GM23338 (cell line): ENCODE data around the gene MAP1LC3A. TPM values are rescaled to one million over a fixed set of nuclear protein-coding genes. Genes with fewer than 3 reads are reported as not detected.

ENCODE experiments used
- ATAC-seq: fragments of 200-7000 bp; cut with Tn5 transposase; 3 replicates; pipeline ENCODE4 v1.9.1; 2020
- DNase-seq: peaks from one replicate; pipeline ENCODE4 v3.0.0-alpha.2; 2015; ENCODE audit warnings: low spot score
- H2AFZ ChIP-seq: fragments of 200-600 bp; sonication (generic); 2 replicates; pipeline ENCODE4 v1.8.0; 2016; ENCODE audit warnings: antibody characterized with exemption, mild to moderate bottlenecking, moderate library complexity
- H3F3A ChIP-seq: fragments of 200-600 bp; sonication (generic); replicated peaks from 2 replicates; pipeline ENCODE4 v1.8.0; 2017; ENCODE audit warnings: antibody characterized with exemption, mixed run types, low read depth
- H3K27ac ChIP-seq: fragments of 200-600 bp; sonication (generic); 2 replicates; pipeline ENCODE4 v1.6.1; 2016; ENCODE audit warnings: low read depth
- H3K27me3 ChIP-seq: fragments of 200-600 bp; sonication (generic); 2 replicates; pipeline ENCODE4 v1.8.0; 2016; ENCODE audit warnings: mild to moderate bottlenecking, mixed run types, moderate library complexity; ENCODE audit not compliant: insufficient read depth
- H3K36me3 ChIP-seq: fragments of 200-600 bp; sonication (generic); 2 replicates; pipeline ENCODE4 v1.8.0; 2016; ENCODE audit warnings: mild to moderate bottlenecking; ENCODE audit not compliant: insufficient read depth
- H3K4me1 ChIP-seq: fragments of 200-600 bp; sonication (generic); 2 replicates; pipeline ENCODE4 v1.8.0; 2016; ENCODE audit warnings: mild to moderate bottlenecking, moderate library complexity; ENCODE audit not compliant: insufficient read depth
- H3K4me2 ChIP-seq: fragments of 200-600 bp; sonication (generic); 2 replicates; pipeline ENCODE4 v1.7.1; 2017; ENCODE audit warnings: mixed run types
- H3K4me3 ChIP-seq: fragments of 200-600 bp; sonication (generic); 2 replicates; pipeline ENCODE4 v1.6.1; 2016; ENCODE audit warnings: mixed run types
- H3K79me2 ChIP-seq: fragments of 200-600 bp; sonication (generic); replicated peaks from 2 replicates; pipeline ENCODE4 v1.8.0; 2017; ENCODE audit warnings: mild to moderate bottlenecking; ENCODE audit not compliant: insufficient read depth
- H3K9me2 ChIP-seq: fragments of 200-600 bp; sonication (generic); 2 replicates; pipeline ENCODE4 v1.8.0; 2017; ENCODE audit not compliant: insufficient read depth
- H4K20me1 ChIP-seq: fragments of 200-600 bp; sonication (generic); replicated peaks from 2 replicates; pipeline ENCODE4 v1.8.0; 2017; ENCODE audit warnings: mild to moderate bottlenecking; ENCODE audit not compliant: insufficient read depth
- H3K27ac Mint-ChIP-seq: 2 replicates; pipeline ENCODE4 v1.8.0; 2020; ENCODE audit warnings: inconsistent platforms, mild to moderate bottlenecking, moderate library complexity, mixed read lengths
- H3K27me3 Mint-ChIP-seq: 3 replicates; pipeline ENCODE4 v1.8.0; 2022; ENCODE audit warnings: low read depth, mild to moderate bottlenecking, moderate library complexity, mixed read lengths, inconsistent platforms; ENCODE audit not compliant: insufficient read depth, poor library complexity
- H3K36me3 Mint-ChIP-seq: 3 replicates; pipeline ENCODE4 v1.8.0; 2021; ENCODE audit warnings: low read depth, mild to moderate bottlenecking, inconsistent platforms, moderate library complexity, mixed read lengths
- H3K4me1 Mint-ChIP-seq: 3 replicates; pipeline ENCODE4 v1.8.0; 2020; ENCODE audit warnings: mild to moderate bottlenecking, inconsistent platforms, mixed read lengths
- H3K4me3 Mint-ChIP-seq: 3 replicates; pipeline ENCODE4 v1.8.0; 2021; ENCODE audit warnings: moderate library complexity, mild to moderate bottlenecking, inconsistent platforms, mixed read lengths
- H3K9me3 Mint-ChIP-seq: 3 replicates; pipeline ENCODE4 v1.8.0; 2020; ENCODE audit warnings: moderate library complexity, mild to moderate bottlenecking, inconsistent platforms, mixed read lengths
- CREB1 ChIP-seq: fragments of 250-450 bp; sonication (Bioruptor Pico); IDR thresholded peaks from 2 replicates; pipeline ENCODE4 v1.5.0; 2020; ENCODE audit warnings: low read depth, mild to moderate bottlenecking, moderate library complexity
- CTCF ChIP-seq, 2 experiments: fragments of 200-600 bp in 1 of 2; sonication (generic) in 1 of 2; conservative IDR thresholded peaks; 2 replicates each; pipeline versions ENCODE4 v1.5.1 to v1.6.1; 2016 to 2017; ENCODE audit warnings: antibody characterized with exemption in 2 of 2, low read depth in 2 of 2, mild to moderate bottlenecking in 2 of 2, moderate library complexity in 1 of 2
- ETS1 ChIP-seq: IDR thresholded peaks from 2 replicates; pipeline ENCODE4 v1.6.1; 2016; ENCODE audit warnings: antibody characterized with exemption
- EZH2 ChIP-seq: fragments of 200-600 bp; sonication (generic); IDR thresholded peaks from one replicate; pipeline ENCODE4 v1.8.0; 2017; ENCODE audit warnings: antibody characterized with exemption, mild to moderate bottlenecking, low read depth; ENCODE audit not compliant: unreplicated experiment
- EZH2phosphoT487 ChIP-seq: fragments of 200-600 bp; sonication (generic); IDR thresholded peaks from one replicate; pipeline ENCODE4 v1.8.1; 2018; ENCODE audit warnings: antibody characterized with exemption; ENCODE audit not compliant: unreplicated experiment
- JUNB ChIP-seq: IDR thresholded peaks from one replicate; pipeline ENCODE4 v1.6.1; 2016; ENCODE audit warnings: antibody characterized with exemption; ENCODE audit not compliant: unreplicated experiment
- NANOG ChIP-seq: IDR thresholded peaks from 2 replicates; pipeline ENCODE4 v1.6.1; 2016; ENCODE audit warnings: antibody characterized with exemption, borderline replicate concordance
- POLR2AphosphoS5 ChIP-seq: IDR thresholded peaks from 2 replicates; pipeline ENCODE4 v1.6.1; 2016; ENCODE audit warnings: antibody characterized with exemption, low read depth
- REST ChIP-seq: IDR thresholded peaks from one replicate; pipeline ENCODE4 v1.6.1; 2018; ENCODE audit warnings: antibody characterized with exemption; ENCODE audit not compliant: unreplicated experiment
- STAT1 ChIP-seq: IDR thresholded peaks from one replicate; pipeline ENCODE4 v1.6.1; 2016; ENCODE audit warnings: antibody characterized with exemption; ENCODE audit not compliant: unreplicated experiment
- ZNF114 ChIP-seq: fragments of 250-450 bp; sonication (Bioruptor Pico); IDR thresholded peaks from 2 replicates; pipeline ENCODE4 v1.5.0; 2020; ENCODE audit warnings: mild to moderate bottlenecking, moderate library complexity
- ZNF331 ChIP-seq: fragments of 250-450 bp; sonication (Bioruptor Pico); IDR thresholded peaks from 2 replicates; pipeline ENCODE4 v1.5.0; 2020; ENCODE audit warnings: low read depth, mild to moderate bottlenecking, moderate library complexity
- polyA plus RNA-seq: library from polyadenylated mRNA; unstranded; fragments of >200 nt; fragmentation: Nextera tagmentation; extraction: Ambion mirVana; gene quantifications from 2 replicates; pipeline ENCODE4 v1.2.1, GENCODE V29; 2016
- total RNA-seq: library from RNA; depleted of rRNA; stranded (reverse); fragments of >200 nt; shearing (Covaris generic); gene quantifications from 2 replicates; pipeline ENCODE4 v1.2.3, GENCODE V29; 2014

Gene MAP1LC3A
- total and polyA plus RNA-seq, 2 experiments from 2014 or later = 15.2 to 15.9 TPM

GRCh38 chr20:34553366-34553867 is 5.1 kb upstream of the MAP1LC3A start (continued):
- TF ChIP-seq REST (no peak), STAT1 (no peak)

- peak overlapping the region; percentile 69 for H3K4me3 Mint-ChIP-seq
- no peaks in the 10 kb centered on the region; the same call in 1 of the 2 replicates for H4K20me1 ChIP-seq
- H3K79me2 ChIP-seq = no peaks in the 10 kb centered on the region
- 0 out of 2 replicates have a peak overlapping the region, but pooled peaks have one; percentile 8 for H3K27ac Mint-ChIP-seq
- DNase-seq = no peak
- H3K27me3 Mint-ChIP-seq = peaks cover 3% of the 10 kb centered on the region
- H3K9me3 Mint-ChIP-seq = no peaks in the 10 kb centered on the region
- ATAC-seq = no peak
- no peaks in the 10 kb centered on the region for H3K9me2 ChIP-seq
- no peaks in the 10 kb centered on the region for H3F3A ChIP-seq
- no peaks in the 10 kb centered on the region for H3K4me1 ChIP-seq
- peaks cover 3% of the 10 kb centered on the region; the same call in 1 of the 3 replicates for H3K4me1 Mint-ChIP-seq
- H3K4me3 ChIP-seq = peak overlapping the region; percentile 91
- no peaks in the 10 kb centered on the region for H3K36me3 ChIP-seq
- peak overlapping the region; percentile 78 for H3K4me2 ChIP-seq
- no peaks in the 10 kb centered on the region; the same call in 1 of the 3 replicates for H3K36me3 Mint-ChIP-seq
- H3K27me3 ChIP-seq = peaks cover 6% of the 10 kb centered on the region; the same call in 1 of the 2 replicates
- H2AFZ ChIP-seq = peak overlapping the region; percentile 100
- no peak overlapping the region for H3K27ac ChIP-seq
- TF ChIP-seq ZNF114 (CRISPR knock-in tag) (no peak), NANOG (no peak), STAT1 (no peak), CTCF (conservative IDR thresholded peaks at IDR 0.05; ENCODE audit: low read depth in 2 of 2) (no peak), POLR2AphosphoS5 (no peak), REST (no peak), EZH2phosphoT487 (no peak), EZH2 (no peak), ZNF331 (no peak), JUNB (no peak), ETS1 (no peak), CREB1 (CRISPR knock-in tag) (no peak)
Observed at GRCh38 chr20:34557936-34558319, 590 bp upstream of the MAP1LC3A start.
